Activated CD8-positive, alpha-beta memory T cell treated with anti-CD3 and anti-CD28 coated beads for 24 hours (primary cell): Measurements from ENCODE around the gene SRGAP1.

Experiments
- DNase-seq: peaks from one replicate; pipeline ENCODE4 v3.0.0-alpha.2; 2020

Gene SRGAP1

DNA sequence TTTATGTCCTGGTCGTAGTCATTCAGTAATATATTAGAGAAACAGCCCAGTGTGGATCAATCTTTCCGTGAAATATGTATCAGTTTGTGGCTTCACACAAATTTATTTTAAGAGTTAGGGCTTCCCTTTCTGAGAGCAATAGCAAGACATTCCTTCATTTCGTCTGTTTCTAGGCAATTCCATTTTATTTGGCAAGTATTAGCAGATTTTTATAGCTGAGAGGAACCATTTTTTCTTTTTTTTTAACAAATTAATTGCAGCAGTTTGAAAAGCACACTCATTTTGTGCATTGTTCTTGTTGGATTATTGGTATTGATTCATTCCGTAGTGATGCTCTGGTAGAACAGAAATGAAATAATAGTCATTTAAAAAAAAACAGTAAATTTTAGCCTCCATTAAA, 132.9 kb downstream of the SRGAP1 start:
- DNase-seq, result no peak

DNA sequence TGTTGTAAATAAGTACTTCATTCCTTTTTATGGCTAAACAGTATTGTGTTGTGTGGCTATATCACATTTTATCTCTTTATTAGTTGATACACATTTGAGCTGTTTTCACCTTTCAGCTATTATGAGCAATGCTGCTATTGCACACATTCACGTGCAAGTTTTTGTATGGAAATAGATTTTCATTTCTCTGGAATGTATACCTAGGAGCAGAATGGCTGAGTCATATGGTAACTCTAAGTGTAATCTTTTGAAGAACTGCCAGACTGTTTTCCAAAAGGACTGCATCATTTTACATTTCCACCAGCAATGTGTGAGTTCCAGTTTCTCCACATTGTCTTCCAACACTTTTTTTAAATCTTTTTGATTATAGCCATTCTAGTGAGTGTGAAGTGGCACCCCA, 134.0 kb downstream of the SRGAP1 start:
- DNase-seq, result no peak

- no peak for DNase-seq
Measured at GRCh38 chr12:63980211-63980610, 135.7 kb downstream of the SRGAP1 start.

DNA sequence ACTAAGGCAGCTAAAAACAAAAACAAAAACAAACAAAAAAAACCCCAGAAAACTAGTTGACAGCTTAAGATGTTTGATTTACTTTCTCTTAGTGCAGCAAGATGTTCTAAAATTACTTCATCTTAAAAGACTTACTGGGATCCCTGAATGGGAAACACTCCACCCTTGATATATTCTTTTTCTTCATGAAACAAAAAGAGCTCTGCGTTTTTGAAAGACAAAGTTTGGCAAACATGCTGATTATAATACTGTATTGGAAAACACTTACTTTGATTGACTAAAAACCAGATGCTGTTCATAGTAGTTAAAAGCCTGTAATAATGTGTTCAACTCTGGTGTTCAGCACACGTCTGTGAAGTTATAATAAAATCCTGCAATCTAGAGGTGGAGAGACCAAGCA, 136.8 kb downstream of the SRGAP1 start:
- DNase-seq, result no peak

DNA sequence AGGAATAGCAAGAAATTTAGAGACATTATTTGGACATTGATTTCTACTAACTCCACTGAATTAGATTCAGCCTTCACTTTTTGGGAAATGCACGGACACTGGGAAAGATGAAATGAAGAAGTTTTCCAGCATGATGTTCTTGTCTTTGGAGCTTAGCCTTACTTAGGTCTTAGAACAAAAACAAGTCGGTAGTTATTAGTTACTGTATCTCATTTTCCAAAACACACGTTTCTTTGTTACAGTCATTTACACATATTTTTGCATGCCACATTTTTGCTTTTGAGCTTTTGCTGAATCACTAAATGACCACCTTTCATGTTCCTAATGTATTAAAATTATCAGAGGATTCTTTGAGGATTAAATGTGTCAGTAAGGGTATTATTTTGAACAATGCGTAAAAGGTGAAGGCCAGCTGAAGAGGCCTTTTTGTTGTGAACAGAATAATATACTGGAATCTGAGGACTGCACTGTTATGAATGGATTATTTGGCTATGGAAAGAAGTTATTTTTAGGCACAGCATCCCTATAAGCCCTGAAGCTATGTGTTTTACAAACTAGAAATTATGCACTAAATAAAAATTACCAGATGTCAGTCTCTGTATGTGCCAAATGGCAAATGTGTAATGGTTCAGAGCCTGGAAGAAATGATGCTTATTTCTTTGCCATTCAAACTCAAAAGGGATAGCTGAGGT, 138.2 kb downstream of the SRGAP1 start:
- DNase-seq, result no peak

DNA sequence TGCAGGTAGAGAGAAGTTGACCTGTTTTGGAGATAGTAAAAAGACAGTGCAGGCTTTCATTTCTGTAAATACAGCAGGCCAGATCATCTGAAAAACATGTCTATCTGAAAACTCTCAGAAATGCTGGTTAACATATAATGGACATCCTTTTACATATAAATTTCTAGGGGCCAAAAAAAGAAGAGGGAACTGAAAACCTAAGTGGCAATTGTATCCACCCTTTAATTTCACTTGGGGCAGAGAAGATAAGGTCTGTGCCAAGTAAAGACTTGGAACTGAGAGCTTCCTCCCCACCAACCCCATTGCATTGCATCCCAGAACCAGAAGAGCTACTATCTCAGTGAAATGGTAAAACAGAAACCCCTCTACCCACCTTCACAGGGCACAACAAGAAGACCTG, 141.0 kb downstream of the SRGAP1 start:
- no peak for DNase-seq

DNA sequence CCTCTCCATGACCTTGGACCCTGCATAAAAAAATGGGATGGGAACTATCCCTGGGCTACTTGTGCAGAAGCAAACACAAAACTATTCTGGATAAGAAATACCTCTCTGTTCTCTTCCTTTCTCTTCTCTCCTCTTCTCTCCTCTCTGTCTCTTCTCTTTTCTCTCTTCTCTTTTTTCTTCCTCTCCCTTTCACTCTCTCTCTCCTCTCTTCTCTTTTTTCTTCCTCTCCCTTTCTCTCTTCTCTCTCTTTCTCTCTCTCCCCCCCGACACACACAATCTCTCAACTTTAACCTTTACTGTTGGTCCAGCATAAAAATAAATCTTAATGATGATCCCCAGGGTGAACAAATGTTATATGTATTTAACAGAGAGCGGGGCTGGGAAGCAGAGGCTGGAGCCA, 141.4 kb downstream of the SRGAP1 start:
- DNase-seq, result no peak

- DNase-seq, result no peak
Measured at GRCh38 chr12:63989301-63989845, 144.9 kb downstream of the SRGAP1 start.

DNA sequence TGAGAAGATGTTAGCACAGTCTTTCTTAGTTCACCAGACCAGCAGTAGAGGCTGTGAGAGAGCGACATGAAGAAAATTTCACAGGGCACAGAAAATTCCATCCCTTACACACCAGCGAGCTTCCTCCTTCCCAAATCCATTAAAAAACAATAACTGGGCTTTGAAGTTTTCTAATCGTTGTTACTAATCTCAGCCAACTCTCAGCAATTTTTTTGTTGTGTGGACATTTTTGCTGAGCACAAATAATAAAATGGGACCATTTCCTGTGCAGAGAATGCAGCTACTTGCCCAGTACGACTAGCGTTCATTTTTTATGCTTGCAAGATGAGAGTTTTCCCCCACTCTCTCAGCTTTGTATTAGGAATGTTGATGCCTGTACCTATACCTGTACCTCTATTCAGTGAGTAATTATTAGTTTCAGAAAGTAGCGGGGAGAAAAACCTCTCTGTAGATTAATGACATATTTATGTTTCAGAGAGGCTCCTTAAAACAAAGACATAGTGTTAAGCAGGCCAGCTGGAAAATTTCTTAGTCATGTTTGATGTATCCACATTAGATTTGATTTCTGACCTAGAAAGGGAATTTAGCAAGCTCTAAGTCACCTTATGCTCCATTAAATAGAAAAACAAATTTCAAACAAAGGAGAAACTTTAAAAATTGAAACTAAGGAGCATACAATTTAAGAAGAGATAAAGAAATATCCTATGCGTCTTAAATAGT, 146.5 kb downstream of the SRGAP1 start:
- DNase-seq, result no peak

GRCh38 chr12:63994704-63995103, 150.2 kb downstream of the SRGAP1 start:
- DNase-seq, result no peak

- no peak for DNase-seq
Measured at GRCh38 chr12:63995512-63995911, 151.0 kb downstream of the SRGAP1 start.

- no peak for DNase-seq
Measured at GRCh38 chr12:63996556-63996955, 152.1 kb downstream of the SRGAP1 start.

GRCh38 chr12:63997198-63997597, 152.7 kb downstream of the SRGAP1 start:
- DNase-seq, result no peak

DNA sequence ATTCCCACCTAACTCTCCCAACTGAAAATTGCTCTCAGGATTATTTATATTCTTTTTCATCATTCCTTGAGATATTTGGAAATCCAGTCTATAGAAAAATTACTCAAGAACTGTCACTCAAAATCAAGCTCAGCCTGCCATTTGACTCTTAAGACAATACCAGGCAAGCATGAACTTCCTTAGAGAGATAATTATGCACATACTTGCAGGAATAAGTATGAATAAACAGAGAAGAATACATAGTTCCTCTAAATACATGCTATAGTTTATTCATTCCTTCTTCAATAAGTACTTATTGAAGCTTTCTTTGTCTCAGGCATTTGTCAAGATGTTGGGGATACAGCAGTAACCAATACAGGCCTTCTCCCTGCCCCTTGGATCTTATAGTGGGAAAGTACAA, 154.1 kb downstream of the SRGAP1 start:
- DNase-seq, result no peak

- no peak for DNase-seq
Measured at GRCh38 chr12:63999853-64000252, 155.4 kb downstream of the SRGAP1 start.

DNA sequence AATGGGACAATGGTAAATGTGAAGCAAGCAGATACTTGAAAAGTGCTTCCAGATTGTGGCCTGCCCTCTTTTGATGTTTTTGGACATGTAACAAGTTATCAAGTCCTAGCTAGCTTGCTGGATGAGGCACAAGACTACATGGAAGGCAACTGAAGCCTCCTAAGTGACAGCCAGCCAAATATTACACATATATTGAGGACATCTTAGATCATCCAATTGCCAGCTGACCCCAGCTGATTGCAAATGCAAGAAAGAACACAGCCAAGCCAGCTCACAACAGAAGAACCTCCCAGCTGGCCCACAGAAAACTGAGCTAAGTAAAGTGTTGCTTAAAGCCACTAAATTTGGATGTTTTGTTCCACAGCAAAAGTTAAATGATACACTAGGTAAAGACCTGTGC, 156.9 kb downstream of the SRGAP1 start:
- DNase-seq, result no peak

- DNase-seq, result no peak
Measured at GRCh38 chr12:64004641-64005040, 160.1 kb downstream of the SRGAP1 start.

DNA sequence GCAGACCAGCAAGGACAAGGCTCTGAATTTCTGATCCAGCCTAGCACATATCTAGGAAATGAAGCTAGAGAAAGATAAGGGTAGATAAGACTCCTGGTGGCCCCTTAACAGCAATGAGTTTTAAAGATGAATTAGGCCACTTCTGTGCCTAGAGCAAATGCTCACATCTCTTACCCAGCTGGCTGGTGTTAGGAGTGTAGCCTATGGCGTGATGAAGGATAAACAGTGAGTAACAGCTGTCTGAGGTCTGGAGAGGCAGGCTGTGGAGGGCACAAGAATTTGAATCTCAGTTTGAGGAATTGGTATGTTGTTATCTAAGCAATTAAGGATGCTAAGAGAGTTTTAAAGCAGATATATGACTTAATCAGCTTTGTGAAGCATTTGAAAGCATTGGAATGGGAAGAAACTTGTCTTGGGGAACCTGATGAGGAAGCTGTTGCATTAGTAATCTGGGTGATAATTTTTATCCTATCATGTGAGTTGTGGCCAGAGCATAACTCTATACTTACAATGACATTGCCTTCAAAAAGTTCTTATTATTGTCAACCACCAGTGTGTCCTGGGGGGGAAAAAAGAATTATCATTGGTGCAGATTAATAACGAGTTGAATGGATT, 161.8 kb downstream of the SRGAP1 start:
- DNase-seq, result no peak

- DNase-seq, result no peak
Measured at GRCh38 chr12:64007853-64008252, 163.4 kb downstream of the SRGAP1 start.

GRCh38 chr12:64008596-64008995, 164.1 kb downstream of the SRGAP1 start:
- no peak for DNase-seq

- no peak for DNase-seq
Measured at GRCh38 chr12:64009321-64010068, 165.0 kb downstream of the SRGAP1 start.

- no peak for DNase-seq
Measured at GRCh38 chr12:64010069-64010686, 165.7 kb downstream of the SRGAP1 start.

GRCh38 chr12:64016521-64016920, 172.0 kb downstream of the SRGAP1 start:
- DNase-seq, result no peak
